SJSA1 (cell line): ENCODE measurements around the gene GPR152. TPM values are rescaled to one million over a fixed set of nuclear protein-coding genes. Genes with fewer than 3 reads are reported as not detected.
"Not testable (repeated sequence)": the region's sequence is repeated elsewhere in the genome, so short reads cannot be mapped to it uniquely, and the experiment has no call there.

ENCODE experiments used
- DNase-seq, 2 experiments: peaks; one replicate each; pipeline ENCODE4 v3.0.0-alpha.2; 2015 to 2020; ENCODE audit warnings: low spot score in 2 of 2, low read depth in 1 of 2
- H3K27ac ChIP-seq: fragments of 250-450 bp; sonication (Bioruptor Pico); 2 replicates; pipeline ENCODE4 v1.5.1; 2020; ENCODE audit warnings: mild to moderate bottlenecking, moderate library complexity
- H3K27me3 ChIP-seq: fragments of 250-450 bp; sonication (Bioruptor Pico); replicated peaks from 2 replicates; pipeline ENCODE4 v1.5.1; 2020; ENCODE audit warnings: mild to moderate bottlenecking, moderate library complexity
- H3K36me3 ChIP-seq: fragments of 250-450 bp; sonication (Bioruptor Pico); 2 replicates; pipeline ENCODE4 v1.5.1; 2020; ENCODE audit warnings: mild to moderate bottlenecking
- H3K4me1 ChIP-seq: fragments of 250-450 bp; sonication (Bioruptor Pico); replicated peaks from 2 replicates; pipeline ENCODE4 v1.6.1; 2021; ENCODE audit warnings: mild to moderate bottlenecking
- H3K4me3 ChIP-seq: fragments of 250-450 bp; sonication (Bioruptor Pico); 2 replicates; pipeline ENCODE4 v1.5.1; 2020; ENCODE audit warnings: mild to moderate bottlenecking
- H3K9me3 ChIP-seq: fragments of 250-450 bp; sonication (Bioruptor Pico); replicated peaks from 2 replicates; pipeline ENCODE4 v1.5.1; 2020; ENCODE audit warnings: mild to moderate bottlenecking
- total RNA-seq: library from RNA; depleted of rRNA; stranded (reverse); fragments of >200 nt; shearing (Covaris generic); gene quantifications from 2 replicates; pipeline ENCODE4 v1.2.3, GENCODE V29; 2014

The GPR152 gene
- total RNA-seq, 1 experiment from 2014 or later: not detected

- not testable (repeated sequence) for H3K27me3 ChIP-seq, H3K9me3 ChIP-seq, H3K36me3 ChIP-seq, DNase-seq, H3K27ac ChIP-seq, H3K4me3 ChIP-seq
- H3K4me1 ChIP-seq: peaks cover 29% of the 10 kb centered on the region
Measured at GRCh38 chr11:67465530-67465929, 13.0 kb upstream of the GPR152 start.

- H3K27ac ChIP-seq: no peak overlapping the region
- no peak for DNase-seq
- H3K36me3 ChIP-seq: peaks cover 9% of the 10 kb centered on the region
- no peaks in the 10 kb centered on the region for H3K27me3 ChIP-seq
- no peak overlapping the region for H3K4me3 ChIP-seq
- H3K4me1 ChIP-seq: peaks cover 29% of the 10 kb centered on the region
- 0 out of 2 replicates have a peak, but pooled peaks cover 2% of the 10 kb centered on the region for H3K9me3 ChIP-seq
Measured at GRCh38 chr11:67465189-67465510, 12.6 kb upstream of the GPR152 start.

- Histone ChIP-seq H3K27ac (peak overlapping the region; percentile 48), H3K9me3 (0 out of 2 replicates have a peak, but pooled peaks cover 2% of the 10 kb centered on the region), H3K4me3 (no peak overlapping the region), H3K36me3 (peaks cover 9% of the 10 kb centered on the region), H3K27me3 (no peaks in the 10 kb centered on the region), H3K4me1 (peaks cover 26% of the 10 kb centered on the region)
- no peak for DNase-seq
Measured at GRCh38 chr11:67464411-67465188, 12.1 kb upstream of the GPR152 start.

- 0 out of 2 replicates have a peak, but pooled peaks cover 2% of the 10 kb centered on the region for H3K9me3 ChIP-seq
- peak overlapping the region; percentile 48 for H3K27ac ChIP-seq
- DNase-seq: peak; percentile 73 to 95
- peaks cover 8% of the 10 kb centered on the region for H3K36me3 ChIP-seq
- H3K4me3 ChIP-seq: no peak overlapping the region
- no peaks in the 10 kb centered on the region for H3K27me3 ChIP-seq
- peaks cover 21% of the 10 kb centered on the region for H3K4me1 ChIP-seq
Measured at GRCh38 chr11:67463680-67464410, 11.3 kb upstream of the GPR152 start.

GRCh38 chr11:67463186-67463585 lies 10.7 kb upstream of the GPR152 start:
- Histone ChIP-seq H3K36me3 (peaks cover 6% of the 10 kb centered on the region; the same call in 1 of the 2 replicates), H3K9me3 (no peaks in the 10 kb centered on the region), H3K27ac (no peak overlapping the region), H3K4me3 (no peak overlapping the region), H3K4me1 (peaks cover 15% of the 10 kb centered on the region), H3K27me3 (no peaks in the 10 kb centered on the region)
- DNase-seq: no peak

- no peak for DNase-seq
- Histone ChIP-seq H3K4me1 (no peaks in the 10 kb centered on the region), H3K9me3 (no peaks in the 10 kb centered on the region; the same call in 1 of the 2 replicates), H3K36me3 (no peaks in the 10 kb centered on the region), H3K27ac (no peak overlapping the region), H3K27me3 (no peaks in the 10 kb centered on the region; the same call in 1 of the 2 replicates), H3K4me3 (no peak overlapping the region)
Measured at GRCh38 chr11:67458266-67458665, 5.7 kb upstream of the GPR152 start.

- no peak for DNase-seq
- H3K4me3 ChIP-seq: no peak overlapping the region
- no peaks in the 10 kb centered on the region; the same call in 1 of the 2 replicates for H3K9me3 ChIP-seq
- no peaks in the 10 kb centered on the region for H3K36me3 ChIP-seq
- no peaks in the 10 kb centered on the region for H3K4me1 ChIP-seq
- no peak overlapping the region for H3K27ac ChIP-seq
- H3K27me3 ChIP-seq: no peaks in the 10 kb centered on the region; the same call in 1 of the 2 replicates
Measured at GRCh38 chr11:67457453-67457852, 4.9 kb upstream of the GPR152 start.

GRCh38 chr11:67456068-67456705 lies 3.7 kb upstream of the GPR152 start:
- H3K36me3 ChIP-seq: no peaks in the 10 kb centered on the region

GRCh38 chr11:67455054-67455453 lies 2.5 kb upstream of the GPR152 start, which contains the start of gene CABP4:
TSS of gene CABP4 (plus strand) at chr11:67455354. CDS start at chr11:67455424, 70 bp downstream.
- no peak within 1 kb of the TSS for H3K4me3 ChIP-seq

More at GRCh38 chr11:67456068-67456705, 3.7 kb upstream of the GPR152 start:
- Histone ChIP-seq H3K4me1 (no peaks in the 10 kb centered on the region), H3K9me3 (no peaks in the 10 kb centered on the region; the same call in 1 of the 2 replicates), H3K27me3 (no peaks in the 10 kb centered on the region; the same call in 1 of the 2 replicates), H3K27ac (no peak overlapping the region), H3K4me3 (no peak overlapping the region)
- DNase-seq: no peak

GRCh38 chr11:67453816-67454732 lies 1.5 kb upstream of the GPR152 start:
- Histone ChIP-seq H3K27ac (no peak overlapping the region), H3K27me3 (no peaks in the 10 kb centered on the region; the same call in 1 of the 2 replicates), H3K4me1 (no peaks in the 10 kb centered on the region), H3K9me3 (no peaks in the 10 kb centered on the region; the same call in 1 of the 2 replicates), H3K4me3 (no peak overlapping the region), H3K36me3 (no peaks in the 10 kb centered on the region)
- DNase-seq: no peak

More at GRCh38 chr11:67455054-67455453, 2.5 kb upstream of the GPR152 start, which contains the start of gene CABP4:
- H3K4me1 ChIP-seq: no peaks in the 10 kb centered on the region
- no peaks in the 10 kb centered on the region; the same call in 1 of the 2 replicates for H3K27me3 ChIP-seq
- H3K9me3 ChIP-seq: no peaks in the 10 kb centered on the region; the same call in 1 of the 2 replicates
- H3K36me3 ChIP-seq: no peaks in the 10 kb centered on the region
- H3K27ac ChIP-seq: no peak within 1 kb of the TSS
- no peak for DNase-seq

- peaks cover 14% of the 10 kb centered on the region for H3K4me1 ChIP-seq
- H3K36me3 ChIP-seq: no peaks in the 10 kb centered on the region
- no peak overlapping the region for H3K27ac ChIP-seq
- H3K9me3 ChIP-seq: no peaks in the 10 kb centered on the region; the same call in 1 of the 2 replicates
- no peak overlapping the region for H3K4me3 ChIP-seq
- H3K27me3 ChIP-seq: no peaks in the 10 kb centered on the region
- no peak for DNase-seq
Measured at GRCh38 chr11:67451658-67451976, 912 bp downstream of the GPR152 start.

GRCh38 chr11:67450796-67451657 lies 1.5 kb downstream of the GPR152 start:
- Histone ChIP-seq H3K36me3 (no peaks in the 10 kb centered on the region), H3K27ac (no peak overlapping the region), H3K4me3 (no peak overlapping the region), H3K9me3 (no peaks in the 10 kb centered on the region; the same call in 1 of the 2 replicates), H3K27me3 (no peaks in the 10 kb centered on the region), H3K4me1 (peaks cover 14% of the 10 kb centered on the region)
- DNase-seq: no peak
